Measurements from ENCODE around the gene TTLL9.

The TTLL9 gene

DNA sequence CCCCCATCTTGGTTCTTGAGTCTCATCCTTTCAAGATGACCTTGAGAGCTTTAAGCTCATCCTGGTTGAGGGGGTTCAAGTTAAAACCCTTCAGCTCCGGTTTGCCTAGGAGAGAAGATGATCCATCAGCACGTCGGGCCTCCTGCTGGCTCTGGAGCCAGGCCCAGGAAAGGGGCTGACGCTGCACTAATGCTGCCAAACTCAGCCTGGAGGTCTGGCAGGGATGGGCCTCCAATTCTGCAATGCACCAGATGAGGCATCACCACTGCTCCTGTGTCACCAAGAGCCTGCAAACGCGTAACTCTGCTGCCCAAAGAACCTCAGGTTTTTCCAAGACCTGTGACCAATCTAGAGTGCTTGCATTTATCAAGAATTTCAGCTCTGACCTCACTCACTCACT, 75.4 kb downstream of the TTLL9 start:
- DNase-seq (ENCODE audit: low read depth in 2 of 2) = no peak

DNA sequence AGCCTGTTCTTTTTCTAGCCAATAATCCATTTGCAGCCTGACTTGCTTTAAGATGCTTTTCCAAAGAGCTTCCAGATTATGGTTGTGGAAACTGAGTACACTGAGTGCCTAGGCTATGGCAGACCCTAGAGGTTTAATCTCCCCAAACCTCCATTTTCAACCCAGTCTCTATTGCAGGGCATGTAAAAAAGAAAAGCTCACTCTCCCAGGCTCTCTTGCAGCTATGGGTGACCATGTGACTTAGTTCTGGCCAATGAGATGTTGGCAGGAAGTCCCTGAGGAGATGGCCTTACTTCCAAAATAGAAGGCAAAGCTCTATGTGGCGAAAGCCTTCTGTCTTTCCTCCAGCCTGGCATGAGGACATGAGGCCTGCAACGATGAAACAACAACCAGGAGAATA, 77.6 kb downstream of the TTLL9 start:
- DNase-seq (ENCODE audit: low read depth in 2 of 2) = no peak

GRCh38 chr20:31949877-31950646, 79.6 kb downstream of the TTLL9 start:
- DNase-seq (ENCODE audit: low read depth in 2 of 2) = no peak

DNA sequence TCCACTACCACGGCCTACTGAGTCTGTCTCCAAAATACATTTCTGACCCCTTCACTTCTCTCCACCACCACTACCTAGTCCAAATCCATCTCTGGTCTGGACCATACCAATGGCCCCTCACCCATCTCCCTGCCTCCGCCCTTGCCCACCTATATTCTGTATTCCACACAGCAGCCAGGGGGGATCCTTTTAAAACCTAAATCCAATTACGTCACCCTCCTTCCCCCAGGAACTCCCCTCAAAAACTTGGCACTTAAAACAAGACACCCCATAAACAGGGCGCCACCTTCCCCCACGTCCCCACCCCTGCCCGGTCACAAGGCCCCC, 80.7 kb downstream of the TTLL9 start:
- DNase-seq (ENCODE audit: low read depth in 2 of 2) = no peak

DNA sequence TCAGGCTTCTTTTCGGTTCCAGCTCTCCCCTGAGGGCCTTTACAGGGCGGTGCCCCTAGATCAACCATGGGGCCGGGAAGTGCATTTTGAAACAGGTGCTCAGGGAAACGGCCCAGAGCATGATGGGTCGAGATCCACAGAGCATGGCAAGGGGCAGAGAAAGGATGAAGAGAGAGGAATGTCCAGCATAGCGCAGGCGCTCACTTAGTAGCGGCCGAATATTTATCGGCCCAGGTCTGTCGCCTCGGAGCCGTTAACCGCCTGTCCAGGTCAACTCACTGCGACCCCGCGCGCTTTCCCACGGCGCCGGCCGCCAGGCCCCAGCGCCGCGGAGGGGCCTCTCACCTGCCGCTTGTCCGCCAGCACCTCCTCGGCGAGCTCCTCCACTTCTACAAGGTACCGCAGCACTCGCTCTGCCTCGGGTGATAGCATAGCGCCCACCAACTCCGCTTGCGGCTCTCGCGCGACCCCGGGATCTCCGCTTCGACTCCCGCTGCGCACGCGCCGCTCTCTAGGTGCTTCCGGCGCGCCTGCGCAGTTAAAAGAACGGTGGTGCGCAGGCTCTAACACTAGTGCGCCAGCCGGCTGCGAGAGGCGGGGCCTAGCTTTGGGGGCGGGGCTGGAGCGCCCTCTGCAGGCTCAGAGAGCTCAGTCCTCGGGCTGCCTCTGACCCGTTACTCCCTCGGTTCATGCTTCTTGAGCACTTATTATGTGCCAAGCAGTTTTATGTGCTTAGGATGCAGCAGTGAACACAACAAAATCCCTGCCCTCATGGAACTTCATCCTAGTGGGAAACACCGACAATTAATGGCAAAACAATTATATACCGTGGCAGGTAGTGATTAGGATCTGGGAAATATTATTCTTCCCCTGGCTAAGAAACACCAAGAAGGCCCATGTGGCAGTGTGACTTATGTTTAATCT, 81.4 kb downstream of the TTLL9 start, which contains the start of gene PDRG1:
PDRG1 (minus strand) TSS at position 517 of the 924 bp plus-strand sequence; CDS start at position 432, 85 bp downstream.
- DNase-seq (ENCODE audit: low read depth in 2 of 2) = peak; percentile 90

DNA sequence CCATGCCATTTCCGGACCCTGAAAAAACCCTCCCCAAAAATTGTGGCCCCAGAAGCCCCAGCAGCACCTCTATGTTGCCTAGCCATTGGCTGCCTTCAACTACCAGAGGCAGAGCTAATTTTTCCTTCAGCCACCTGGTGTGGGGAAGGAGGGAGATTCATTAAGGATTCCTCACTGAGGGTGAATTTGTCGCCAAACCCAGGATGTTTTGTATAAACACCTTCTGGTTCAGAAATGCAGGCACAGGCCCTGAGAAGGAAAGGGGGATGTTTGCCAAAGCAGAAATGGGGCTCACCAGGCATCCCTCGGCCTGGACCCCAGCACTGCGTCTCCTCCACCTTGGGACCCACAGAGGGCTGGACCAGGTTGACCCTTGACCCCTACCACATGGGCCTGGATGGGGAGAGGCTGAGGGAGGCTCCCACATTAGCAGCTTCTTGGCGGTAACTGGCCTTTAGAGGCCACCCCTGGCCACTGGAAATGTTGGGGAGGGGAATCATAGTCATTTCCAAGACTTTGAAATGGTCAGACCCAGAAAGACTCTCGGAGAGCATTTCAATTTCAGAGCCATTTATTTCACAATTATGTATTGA, 83.2 kb downstream of the TTLL9 start:
- DNase-seq (ENCODE audit: low read depth in 2 of 2) = no peak

GRCh38 chr20:31954500-31954899, 84.1 kb downstream of the TTLL9 start:
- DNase-seq (ENCODE audit: low read depth in 2 of 2) = no peak

GRCh38 chr20:31956556-31957526, 86.4 kb downstream of the TTLL9 start:
- no peak for DNase-seq (ENCODE audit: low read depth in 2 of 2)

- no peak for DNase-seq (ENCODE audit: low read depth in 2 of 2)
These were observed 92.3 kb downstream of the TTLL9 start for GRCh38 chr20:31962761-31963160.

DNA sequence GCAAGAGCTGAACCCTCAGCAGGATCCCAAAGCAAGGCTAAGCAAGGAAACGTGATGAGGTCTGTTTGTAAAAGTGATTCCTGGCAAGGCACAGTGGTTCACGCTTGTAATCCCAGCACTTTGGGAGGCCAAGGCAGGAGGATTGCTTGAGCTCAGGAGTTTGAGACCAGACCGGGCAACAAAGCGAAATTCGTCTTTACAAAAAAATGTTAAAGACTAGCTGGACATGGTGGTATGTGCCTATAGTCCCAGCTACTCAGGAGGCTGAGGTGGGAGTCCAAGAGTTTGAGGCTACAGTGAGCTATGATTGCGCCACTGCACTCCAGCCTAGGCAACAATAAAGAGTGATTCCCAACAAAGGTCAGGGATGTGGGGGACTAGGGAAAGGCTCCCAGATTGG, 93.5 kb downstream of the TTLL9 start:
- no peak for DNase-seq (ENCODE audit: low read depth in 2 of 2)

- DNase-seq (ENCODE audit: low read depth in 2 of 2) = no peak
These were observed 96.7 kb downstream of the TTLL9 start for GRCh38 chr20:31966991-31967655.

- DNase-seq (ENCODE audit: low read depth in 2 of 2) = no peak
These were observed 97.4 kb downstream of the TTLL9 start, which contains the start of gene XKR7 for GRCh38 chr20:31967830-31968249. TSS of gene XKR7 (plus strand) at chr20:31968151. CDS start at chr20:31968176, 25 bp downstream.

DNA sequence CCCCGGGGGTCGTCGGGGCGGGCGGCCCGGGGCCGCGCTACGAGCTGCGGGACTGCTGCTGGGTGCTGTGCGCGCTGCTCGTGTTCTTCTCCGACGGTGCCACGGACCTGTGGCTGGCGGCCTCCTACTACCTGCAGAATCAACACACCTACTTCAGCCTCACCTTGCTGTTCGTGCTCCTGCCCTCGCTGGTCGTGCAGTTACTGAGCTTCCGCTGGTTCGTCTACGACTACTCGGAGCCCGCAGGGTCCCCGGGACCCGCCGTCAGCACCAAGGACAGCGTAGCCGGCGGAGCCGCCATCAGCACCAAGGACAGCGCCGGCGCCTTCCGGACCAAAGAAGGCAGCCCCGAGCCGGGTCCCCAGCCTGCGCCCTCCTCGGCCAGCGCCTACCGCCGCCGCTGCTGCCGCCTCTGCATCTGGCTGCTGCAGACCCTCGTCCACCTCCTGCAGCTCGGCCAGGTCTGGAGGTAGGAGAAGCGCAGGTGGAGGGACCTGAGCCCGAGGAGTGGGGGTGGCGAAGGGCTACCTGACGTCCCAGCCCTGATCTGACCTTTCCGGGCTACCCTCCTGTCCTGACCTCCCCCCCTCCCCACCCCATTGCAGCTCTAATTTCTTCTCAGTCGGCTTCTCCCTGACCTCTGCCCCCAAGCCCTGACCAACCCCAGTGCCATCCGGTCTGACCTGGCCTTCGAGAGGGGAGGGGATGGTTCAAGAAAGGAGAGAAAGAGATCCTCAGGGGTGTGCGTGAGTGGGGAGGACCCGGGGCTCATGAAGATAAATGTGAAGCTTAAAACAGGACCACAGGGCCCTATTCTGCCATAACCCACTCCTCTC, 98.1 kb downstream of the TTLL9 start:
- DNase-seq (ENCODE audit: low read depth in 2 of 2) = peak; percentile 18 to 21

DNA sequence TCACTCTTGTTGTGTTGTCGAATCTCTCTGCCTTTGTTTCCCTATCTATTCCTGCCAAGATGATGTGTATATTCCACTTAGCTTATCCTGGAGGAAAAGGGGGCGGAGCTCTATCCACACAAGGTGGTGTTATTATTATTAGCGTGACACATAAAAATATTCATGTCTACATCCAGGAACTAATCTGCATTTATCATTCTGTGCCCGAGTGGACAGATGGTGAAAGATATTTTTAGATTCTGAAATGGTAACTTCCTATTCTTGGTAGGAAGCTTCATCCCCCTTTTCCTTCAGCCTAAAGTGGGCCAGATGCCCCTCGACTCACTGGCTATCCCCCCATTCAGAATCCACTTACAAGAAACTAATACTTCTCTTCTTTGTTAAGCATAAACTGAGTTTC, 99.6 kb downstream of the TTLL9 start:
- no peak for DNase-seq (ENCODE audit: low read depth in 2 of 2)

GRCh38 chr20:31972471-31973021, 102.1 kb downstream of the TTLL9 start:
- DNase-seq (ENCODE audit: low read depth in 2 of 2) = no peak

- DNase-seq (ENCODE audit: low read depth in 2 of 2) = no peak
These were observed 103.9 kb downstream of the TTLL9 start for GRCh38 chr20:31974296-31974695.

- DNase-seq (ENCODE audit: low read depth in 2 of 2) = no peak
These were observed 104.6 kb downstream of the TTLL9 start for GRCh38 chr20:31974951-31975487.

DNA sequence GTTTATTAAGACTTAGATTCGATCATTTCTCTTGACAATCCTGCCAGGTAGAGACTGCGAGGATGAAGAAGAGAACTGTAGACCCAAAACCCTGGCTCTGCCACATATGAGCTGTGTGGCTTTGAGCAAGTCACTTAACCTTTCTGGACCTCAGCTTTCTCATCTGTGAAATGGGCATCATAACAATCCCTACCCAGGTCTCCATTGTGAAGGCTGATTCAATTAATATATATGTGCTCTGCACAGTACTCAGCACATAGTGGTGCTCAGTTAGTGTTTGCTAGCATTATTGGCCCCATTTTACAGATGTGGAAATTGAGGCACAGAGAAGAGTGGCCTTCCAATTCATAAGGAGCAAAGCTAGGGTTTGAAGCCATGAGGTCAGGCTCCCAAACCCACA, 105.4 kb downstream of the TTLL9 start:
- no peak for DNase-seq (ENCODE audit: low read depth in 2 of 2)

GRCh38 chr20:31977080-31977479, 106.6 kb downstream of the TTLL9 start:
- no peak for DNase-seq (ENCODE audit: low read depth in 2 of 2)
